NCI-H345 treated with DMSO at 0.1 percent for 48 hours (cell line): ENCODE results near the gene CHRNE.
"Not testable (repeated sequence)": the region's sequence is repeated elsewhere in the genome, so short reads cannot be mapped to it uniquely, and the experiment has no call there.

Experiments
- DNase-seq: peaks from one replicate; lab custom pipeline; 2025; ENCODE audit not compliant: unreplicated experiment; lab: John Stamatoyannopoulos, UW

The CHRNE gene

GRCh38 chr17:4857347-4857746, 45.6 kb downstream of the CHRNE start:
- DNase-seq, result not testable (repeated sequence)

- no peak for DNase-seq
Observed at GRCh38 chr17:4856937-4857314, 46.0 kb downstream of the CHRNE start.

GRCh38 chr17:4856271-4856936, 46.5 kb downstream of the CHRNE start:
- no peak for DNase-seq

- no peak for DNase-seq
Observed at GRCh38 chr17:4854111-4854681, 48.7 kb downstream of the CHRNE start.

- no peak for DNase-seq
Observed at GRCh38 chr17:4853208-4853671, 49.7 kb downstream of the CHRNE start.

- DNase-seq, result no peak
Observed at GRCh38 chr17:4852567-4853207, 50.2 kb downstream of the CHRNE start.

GRCh38 chr17:4851084-4851483, 51.8 kb downstream of the CHRNE start:
- no peak for DNase-seq

GRCh38 chr17:4850246-4850645, 52.7 kb downstream of the CHRNE start:
- DNase-seq, result no peak

GRCh38 chr17:4849011-4849536, 53.8 kb downstream of the CHRNE start:
- no peak for DNase-seq
